Hindlimb muscle (tissue), 1 donor: ENCODE results near the gene BTBD6. TPM values are rescaled to one million over a fixed set of nuclear protein-coding genes. Genes with fewer than 3 reads are reported as not detected.
"Not testable (repeated sequence)": the region's sequence is repeated elsewhere in the genome, so short reads cannot be mapped to it uniquely, and the experiment has no call there.

Source experiments
- DNase-seq: peaks from one replicate; pipeline ENCODE4 v3.0.0-alpha.2; 2013
- polyA plus RNA-seq: library from polyadenylated mRNA; unstranded; fragments of 120-200 nt; gene quantifications from one replicate; pipeline ENCODE4 v1.2.1, GENCODE V29; 2013; ENCODE audit not compliant: insufficient read length

BTBD6 gene
- polyA plus RNA-seq, 1 donor, result 45.3 TPM

DNA sequence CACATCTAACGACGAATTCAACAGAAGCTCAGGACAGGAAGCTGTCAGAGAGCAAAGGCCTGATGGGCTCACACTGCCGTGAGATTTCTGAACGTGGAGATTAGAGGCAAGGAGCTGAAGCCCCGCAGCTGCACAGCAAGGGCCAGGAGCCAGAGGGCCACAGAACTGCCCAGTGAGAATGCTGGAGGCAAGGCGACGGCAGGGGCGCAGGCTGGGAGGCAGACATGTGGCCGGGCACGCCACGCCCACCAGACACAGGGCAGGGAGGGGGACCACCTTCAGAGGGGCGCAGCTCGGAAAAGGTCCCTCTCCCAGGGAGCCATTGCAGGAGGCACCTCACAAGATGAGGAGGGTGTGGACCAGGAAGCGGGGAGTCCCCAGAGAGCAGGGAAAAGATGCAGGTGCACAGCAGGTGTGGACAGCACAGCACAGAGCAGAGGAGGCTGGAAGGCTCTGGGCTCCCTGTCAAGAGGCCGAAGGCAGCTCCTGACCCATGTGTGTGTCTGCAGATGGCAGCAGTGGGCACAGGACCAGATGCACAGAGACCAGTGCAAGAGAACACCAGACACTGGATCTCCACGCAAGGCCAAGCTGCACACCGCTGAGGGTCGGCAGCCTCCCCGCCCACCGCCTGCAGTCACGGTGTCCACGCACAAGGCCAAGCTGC, 23.0 kb downstream of the BTBD6 start:
- no peak for DNase-seq

- no peak for DNase-seq
These were observed 24.3 kb downstream of the BTBD6 start for GRCh38 chr14:105272623-105273022.

DNA sequence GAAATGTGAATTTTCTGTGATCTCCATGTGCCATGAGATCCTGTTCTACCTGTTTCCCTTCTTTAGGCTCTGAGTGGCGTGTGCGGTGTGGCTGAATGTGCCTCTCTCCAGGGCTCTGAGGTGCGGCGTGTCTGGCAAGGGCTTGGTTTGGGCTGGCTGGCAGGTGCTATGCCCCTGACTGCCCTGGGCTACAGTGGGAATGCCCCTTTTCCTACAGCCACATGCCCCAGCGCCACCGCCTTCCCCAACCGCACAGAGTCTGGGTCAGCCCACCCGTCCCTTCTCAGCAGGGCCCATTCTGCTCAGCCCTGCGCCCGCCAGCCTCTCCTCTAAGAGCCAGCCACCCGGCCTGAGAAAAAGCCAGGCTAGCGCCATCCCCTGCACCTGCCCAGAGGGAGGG, 24.7 kb downstream of the BTBD6 start:
- no peak for DNase-seq

DNA sequence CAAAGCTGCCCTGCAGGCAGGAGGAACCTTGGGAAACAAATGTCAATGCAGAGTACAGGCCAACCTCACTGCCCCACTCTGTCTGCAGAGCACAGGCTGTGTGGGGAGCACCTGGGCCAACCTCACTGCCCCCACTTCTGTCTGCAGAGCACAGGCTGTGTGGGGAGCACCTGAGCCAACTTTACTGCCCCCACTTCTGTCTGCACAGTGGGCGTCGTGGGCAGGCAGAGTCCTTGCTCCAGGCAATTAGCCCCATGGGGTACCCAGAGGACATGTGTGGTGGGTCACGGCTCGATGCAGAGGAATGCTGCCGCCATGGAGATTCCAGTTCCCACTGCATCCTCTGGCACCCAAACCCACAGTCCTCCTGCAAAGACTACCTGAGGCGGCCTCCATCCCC, 26.3 kb downstream of the BTBD6 start:
- no peak for DNase-seq

DNA sequence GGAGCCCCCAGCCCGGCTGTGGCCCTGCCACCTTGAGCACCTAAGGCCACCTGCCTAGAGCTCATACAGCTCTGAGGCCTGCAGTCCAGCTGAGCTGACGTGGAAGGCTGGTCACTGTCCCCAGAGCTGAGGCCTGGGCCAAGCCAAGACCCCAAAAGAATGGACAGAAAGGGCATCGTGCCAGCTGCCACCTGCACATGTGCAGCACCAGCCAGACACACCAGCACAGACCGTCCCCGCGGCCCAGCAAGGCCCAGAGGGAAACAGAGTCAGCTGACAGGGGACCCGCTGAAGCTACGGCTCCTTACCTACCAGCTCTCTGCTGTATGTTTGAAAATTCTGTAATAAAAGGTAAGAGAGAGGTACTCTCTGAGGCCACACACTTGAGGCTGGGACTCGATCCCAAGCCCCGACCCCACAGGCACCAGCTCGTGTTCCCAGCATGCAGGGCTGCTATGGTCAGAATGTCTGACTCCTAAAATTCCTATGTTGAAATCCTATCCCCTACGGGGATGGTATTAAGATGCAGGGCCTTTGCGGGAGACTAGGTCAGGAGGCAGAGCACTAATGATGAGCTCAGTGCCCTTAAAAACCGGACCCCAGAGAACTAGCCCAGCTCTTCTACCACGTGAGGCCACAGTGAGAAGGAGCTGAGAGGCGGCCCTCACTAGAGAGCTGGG, 27.1 kb downstream of the BTBD6 start:
- peak; percentile 21 for DNase-seq

DNA sequence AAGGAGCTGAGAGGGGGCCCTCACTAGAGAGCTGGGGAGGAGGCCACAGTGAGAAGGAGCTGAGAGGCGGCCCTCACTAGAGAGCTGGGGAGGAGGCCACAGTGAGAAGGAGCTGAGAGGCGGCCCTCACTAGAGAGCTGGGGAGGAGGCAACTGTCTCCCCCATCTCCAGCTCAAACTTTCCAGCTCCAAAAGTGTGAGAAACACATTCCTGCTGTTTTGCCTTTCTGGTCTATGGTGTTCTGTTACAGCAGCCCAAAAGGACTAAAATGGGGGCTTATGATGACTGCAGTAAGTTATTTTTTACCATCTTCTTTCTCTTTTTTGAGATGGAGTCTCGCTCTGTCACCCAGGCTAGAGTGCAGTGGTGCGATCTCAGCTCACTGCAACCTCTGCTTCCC, 29.1 kb downstream of the BTBD6 start:
- not testable (repeated sequence) for DNase-seq

DNA sequence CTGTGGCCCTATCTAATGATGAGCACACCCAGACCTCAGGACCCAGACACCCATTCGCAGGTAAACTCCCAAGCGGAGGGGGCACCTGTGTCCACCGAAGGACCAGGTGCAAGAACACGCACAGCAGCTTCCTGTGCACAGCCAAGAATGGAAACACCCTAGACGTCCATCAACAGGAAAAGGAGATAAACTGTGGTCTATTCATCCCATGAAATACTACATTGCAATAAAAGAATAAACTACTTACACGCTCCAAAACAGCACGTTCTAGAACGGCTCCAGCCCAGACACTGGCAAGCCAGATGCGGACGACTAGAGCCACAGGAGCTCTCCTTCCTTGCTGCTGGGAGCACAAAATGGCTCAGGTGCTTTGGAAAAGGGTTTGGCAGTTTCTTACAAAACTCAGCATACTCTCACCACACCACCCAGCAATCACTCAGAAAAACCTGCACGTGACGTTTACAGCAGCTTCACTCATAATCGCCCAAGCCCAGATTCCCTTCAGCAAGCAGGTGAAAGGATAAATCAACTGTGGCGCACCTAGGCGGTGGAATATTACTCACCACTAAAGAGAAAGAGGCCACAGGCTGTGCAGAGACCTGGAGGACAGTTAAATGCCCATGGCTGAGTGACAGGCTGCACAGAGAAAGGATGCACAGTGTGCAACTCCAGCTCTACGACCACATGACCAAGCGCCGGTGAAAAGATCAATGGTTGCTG, 31.5 kb downstream of the BTBD6 start:
- no peak for DNase-seq

DNA sequence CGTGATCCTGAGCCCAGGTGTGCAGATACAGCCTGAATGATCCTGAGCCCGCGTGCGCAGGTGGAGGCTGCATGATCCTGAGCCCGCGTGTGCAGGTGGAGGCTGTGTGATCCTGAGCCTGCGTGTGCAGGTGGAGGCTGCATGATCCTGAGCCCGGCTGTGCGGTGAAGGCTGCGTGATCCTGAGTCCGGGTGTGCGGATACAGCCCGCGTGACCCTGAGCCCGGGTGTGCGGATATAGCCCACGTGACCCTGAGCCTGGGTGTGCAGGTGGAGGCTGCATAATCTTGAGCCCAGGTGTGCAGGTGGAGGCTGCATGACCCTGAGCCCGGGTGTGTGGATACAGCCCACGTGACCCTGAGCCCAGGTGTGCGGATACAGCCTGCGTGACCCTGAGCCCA, 32.2 kb downstream of the BTBD6 start:
- no peak for DNase-seq

DNA sequence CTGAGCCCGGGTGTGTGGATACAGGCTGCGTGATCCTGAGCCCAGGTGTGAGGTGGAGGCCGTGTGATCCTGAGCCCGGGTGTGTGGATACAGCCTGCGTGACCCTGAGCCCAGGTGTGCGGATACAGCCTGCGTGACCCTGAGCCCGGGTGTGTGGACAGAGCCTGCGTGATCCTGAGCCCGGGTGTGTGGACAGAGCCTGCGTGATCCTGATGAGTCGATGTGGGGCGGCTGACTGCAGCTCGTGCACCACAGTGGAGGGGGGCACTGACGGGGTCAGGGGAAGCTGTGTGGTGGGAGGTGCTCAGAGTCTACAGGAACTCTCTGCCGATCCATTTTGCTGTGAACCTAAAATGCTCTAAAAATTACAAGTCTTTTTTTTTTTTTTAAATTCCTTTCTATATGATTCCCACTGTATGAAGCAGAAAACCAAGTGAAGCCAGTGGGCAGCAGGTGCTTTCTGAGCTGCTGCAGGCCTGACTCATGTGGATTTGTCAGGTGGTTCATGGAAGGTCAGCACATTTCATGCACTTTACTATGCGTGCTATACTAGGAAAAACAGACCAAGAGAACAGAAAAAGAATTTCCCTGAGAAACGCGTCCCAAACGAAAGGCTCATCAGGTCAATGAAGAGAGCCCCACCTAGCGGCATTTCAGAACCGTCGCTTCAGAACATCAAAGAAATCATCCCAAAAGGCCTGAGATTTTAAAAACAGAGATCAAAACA, 33.2 kb downstream of the BTBD6 start:
- peak; percentile 71 for DNase-seq

DNA sequence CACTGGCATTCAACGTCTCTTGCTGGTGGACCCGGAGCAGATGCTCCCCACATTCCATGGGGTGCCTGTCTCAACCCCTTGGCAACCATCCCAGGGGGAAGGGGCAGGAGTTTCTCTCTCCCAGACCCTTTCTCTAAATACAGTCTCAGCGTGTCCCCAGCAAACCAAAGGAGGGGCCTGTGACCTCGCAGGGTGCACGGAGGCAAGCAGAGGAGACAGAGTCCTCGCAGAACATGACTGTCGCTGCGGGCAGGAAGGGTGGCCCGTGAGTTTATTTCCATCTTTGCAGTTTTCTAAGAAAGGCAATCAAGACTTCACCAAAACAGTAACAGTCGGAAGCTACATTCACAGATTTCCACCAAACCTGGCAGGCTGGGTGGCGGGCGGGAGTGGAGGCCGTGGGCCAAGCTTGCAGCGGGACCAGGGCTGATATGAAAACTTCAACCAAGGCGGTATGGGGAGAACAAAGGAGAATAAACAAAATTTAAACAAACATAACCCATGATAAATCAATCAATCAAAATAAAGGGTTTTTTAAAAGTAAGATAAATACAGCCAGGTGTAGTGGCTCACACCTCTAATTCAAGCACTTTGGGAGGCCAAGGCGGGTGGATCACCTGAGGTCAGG, 33.9 kb downstream of the BTBD6 start:
- no peak for DNase-seq

DNA sequence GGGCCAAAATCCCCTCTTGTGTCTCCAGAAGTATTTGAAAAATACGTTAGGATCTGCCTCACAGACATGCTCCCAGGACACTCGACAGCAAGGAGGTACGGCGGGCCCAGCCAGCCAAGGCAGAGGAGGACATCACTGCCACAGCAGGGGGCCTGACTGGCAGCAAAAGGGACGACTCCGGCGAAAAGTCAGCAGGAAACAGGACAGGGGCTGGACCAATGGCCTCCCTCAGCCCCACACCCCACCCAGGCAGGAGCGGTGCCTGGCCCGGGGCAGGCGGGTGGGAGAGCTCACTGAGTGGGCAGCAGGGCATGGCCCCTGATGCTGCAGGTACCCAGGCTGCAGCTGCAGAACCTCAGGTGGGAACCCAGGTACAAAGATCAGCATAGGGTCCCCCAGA, 34.7 kb downstream of the BTBD6 start:
- DNase-seq, result no peak

- DNase-seq, result no peak
These were observed 35.6 kb downstream of the BTBD6 start for GRCh38 chr14:105283899-105284298.

- no peak for DNase-seq
These were observed 36.8 kb downstream of the BTBD6 start for GRCh38 chr14:105285174-105285573.

GRCh38 chr14:105286759-105287144, 38.4 kb downstream of the BTBD6 start:
- DNase-seq, result no peak

- DNase-seq, result no peak
These were observed 39.1 kb downstream of the BTBD6 start for GRCh38 chr14:105287249-105288102.

DNA sequence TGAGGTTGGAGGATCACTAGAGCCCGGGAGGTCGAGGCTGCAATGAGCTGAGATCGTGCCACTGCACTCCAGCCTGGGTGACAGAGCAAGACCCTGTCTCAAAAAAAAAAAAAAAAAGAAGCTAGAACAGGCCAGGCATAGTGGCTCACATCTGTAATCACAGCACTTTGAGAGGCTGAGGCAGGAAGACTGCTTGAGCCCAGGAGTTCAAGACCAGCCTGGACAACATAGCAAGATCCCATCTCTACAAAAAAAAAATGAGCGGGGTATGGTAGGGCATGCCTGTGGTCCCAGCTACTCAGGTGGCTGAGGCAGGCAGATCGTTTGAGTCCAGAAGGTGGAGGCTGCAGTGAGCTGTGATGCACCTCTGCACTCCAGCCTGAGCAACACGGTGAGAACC, 40.6 kb downstream of the BTBD6 start:
- DNase-seq, result not testable (repeated sequence)

GRCh38 chr14:105290621-105291346, 42.5 kb downstream of the BTBD6 start:
- no peak for DNase-seq

- DNase-seq, result no peak
These were observed 44.7 kb downstream of the BTBD6 start for GRCh38 chr14:105292826-105293711.

GRCh38 chr14:105294142-105294597, 45.8 kb downstream of the BTBD6 start:
- DNase-seq, result no peak

DNA sequence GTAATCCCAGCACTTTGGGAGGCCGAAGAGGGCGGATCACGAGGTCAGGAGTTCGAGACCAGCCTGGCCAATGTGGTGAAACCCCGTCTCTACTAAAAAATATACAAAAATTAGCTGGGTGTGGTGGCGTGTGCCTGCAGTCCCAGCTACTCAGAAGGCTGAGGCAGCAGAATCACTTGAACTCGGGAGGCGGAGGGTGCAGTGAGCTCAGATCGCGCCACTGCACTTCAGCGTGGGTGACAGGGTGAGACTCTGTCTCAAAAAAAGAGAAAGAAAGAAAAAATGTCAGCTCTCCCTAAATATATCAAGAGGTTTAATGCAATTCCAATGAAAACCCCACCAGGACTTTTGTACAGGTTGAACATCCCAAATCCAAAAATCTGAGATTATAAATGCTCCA, 49.0 kb downstream of the BTBD6 start:
- DNase-seq, result not testable (repeated sequence)
